Measurements from ENCODE around the gene MSI2.

MSI2 gene

GRCh38 chr17:57271821-57272220 lies 15.5 kb downstream of the MSI2 start:
- no peak for DNase-seq (ENCODE audit: low spot score)

- no peak for DNase-seq (ENCODE audit: low spot score)
Measured at GRCh38 chr17:57273490-57273889, 17.2 kb downstream of the MSI2 start.

GRCh38 chr17:57274162-57274561 lies 17.8 kb downstream of the MSI2 start:
- no peak for DNase-seq (ENCODE audit: low spot score)

GRCh38 chr17:57275071-57275764 lies 18.9 kb downstream of the MSI2 start:
- no peak for DNase-seq (ENCODE audit: low spot score)

GRCh38 chr17:57276621-57277020 lies 20.3 kb downstream of the MSI2 start:
- DNase-seq (ENCODE audit: low spot score), result no peak

- DNase-seq (ENCODE audit: low spot score), result no peak
Measured at GRCh38 chr17:57277923-57278604, 21.7 kb downstream of the MSI2 start.

GRCh38 chr17:57278740-57279387 lies 22.5 kb downstream of the MSI2 start:
- no peak for DNase-seq (ENCODE audit: low spot score)

GRCh38 chr17:57279432-57279831 lies 23.1 kb downstream of the MSI2 start:
- DNase-seq (ENCODE audit: low spot score), result peak; percentile 29

GRCh38 chr17:57281887-57282286 lies 25.6 kb downstream of the MSI2 start:
- DNase-seq (ENCODE audit: low spot score), result no peak

GRCh38 chr17:57282296-57282695 lies 26.0 kb downstream of the MSI2 start:
- DNase-seq (ENCODE audit: low spot score), result no peak

- no peak for DNase-seq (ENCODE audit: low spot score)
Measured at GRCh38 chr17:57283203-57283971, 27.1 kb downstream of the MSI2 start.

GRCh38 chr17:57284583-57284982 lies 28.3 kb downstream of the MSI2 start:
- DNase-seq (ENCODE audit: low spot score), result no peak

- no peak for DNase-seq (ENCODE audit: low spot score)
Measured at GRCh38 chr17:57284984-57285646, 28.8 kb downstream of the MSI2 start.

- no peak for DNase-seq (ENCODE audit: low spot score)
Measured at GRCh38 chr17:57285701-57286100, 29.4 kb downstream of the MSI2 start.

GRCh38 chr17:57286399-57287105 lies 30.2 kb downstream of the MSI2 start:
- DNase-seq (ENCODE audit: low spot score), result no peak

- peak; percentile 36 for DNase-seq (ENCODE audit: low spot score)
Measured at GRCh38 chr17:57288040-57288772, 31.9 kb downstream of the MSI2 start.

GRCh38 chr17:57288773-57289121 lies 32.4 kb downstream of the MSI2 start:
- DNase-seq (ENCODE audit: low spot score), result no peak

- no peak for DNase-seq (ENCODE audit: low spot score)
Measured at GRCh38 chr17:57289130-57289529, 32.8 kb downstream of the MSI2 start.

GRCh38 chr17:57289613-57290012 lies 33.3 kb downstream of the MSI2 start:
- DNase-seq (ENCODE audit: low spot score), result no peak

GRCh38 chr17:57290981-57291380 lies 34.7 kb downstream of the MSI2 start:
- no peak for DNase-seq (ENCODE audit: low spot score)

- no peak for DNase-seq (ENCODE audit: low spot score)
Measured at GRCh38 chr17:57292091-57292490, 35.8 kb downstream of the MSI2 start.
